Activated B cell treated with CpG ODN at 0.5 μM for 24 hours (primary cell): ENCODE data around the gene RGPD3. TPM values are rescaled to one million over a fixed set of nuclear protein-coding genes. Genes with fewer than 3 reads are reported as not detected.

Source experiments
- ATAC-seq: fragments of 200-7000 bp; cut with Tn5 transposase; one replicate; pipeline ENCODE4 v1.10.0; 2021; ENCODE audit warnings: low read depth, mild to moderate bottlenecking, moderate library complexity
- CTCF ChIA-PET: fragments of 350-600 bp; sonication (Branson Sonifier 250); formaldehyde crosslinking; loops from one replicate; lab custom pipeline; 2021; ENCODE audit warnings: antibody characterized with exemption; lab: Charles Lee
- POLR2A ChIA-PET: fragments of 350-600 bp; sonication (Branson Sonifier 250); formaldehyde crosslinking; loops from one replicate; lab custom pipeline; 2021; ENCODE audit warnings: antibody characterized with exemption; lab: Charles Lee
- DNase-seq: peaks from one replicate; pipeline ENCODE4 v3.0.0; 2022
- H3K27ac Mint-ChIP-seq: one replicate; pipeline ENCODE4 v1.8.0; 2020; ENCODE audit warnings: mixed read lengths
- H3K27me3 Mint-ChIP-seq: one replicate; pipeline ENCODE4 v1.8.0; 2021; ENCODE audit warnings: mixed read lengths
- H3K36me3 Mint-ChIP-seq: one replicate; pipeline ENCODE4 v1.8.0; 2021; ENCODE audit warnings: low read depth, mixed read lengths
- H3K4me1 Mint-ChIP-seq: one replicate; pipeline ENCODE4 v1.8.0; 2021; ENCODE audit warnings: mixed read lengths
- H3K4me3 Mint-ChIP-seq: one replicate; pipeline ENCODE4 v1.8.0; 2020; ENCODE audit warnings: mild to moderate bottlenecking, mixed read lengths
- H3K9me3 Mint-ChIP-seq: one replicate; pipeline ENCODE4 v1.8.0; 2020; ENCODE audit warnings: mixed read lengths
- intact Hi-C: fragments of 100-400 bp; cut with micrococcal nuclease; formaldehyde crosslinking; loops from one replicate; pipeline ENCODE4 v1.15.1; 2024
- total RNA-seq: library from RNA; stranded (reverse); gene quantifications from 2 replicates; pipeline ENCODE4 v1.2.3, GENCODE V29; 2022
- TF ChIP-seq, protein P1 (sequence below): fragments of 200-600 bp; IDR thresholded peaks from one replicate; pipeline ENCODE4 v1.8.0; 2022; ENCODE audit warnings: antibody characterized with exemption, mild to moderate bottlenecking

Gene RGPD3
- total RNA-seq, 1 donor from 2014 or later: 0.35 TPM

DNA sequence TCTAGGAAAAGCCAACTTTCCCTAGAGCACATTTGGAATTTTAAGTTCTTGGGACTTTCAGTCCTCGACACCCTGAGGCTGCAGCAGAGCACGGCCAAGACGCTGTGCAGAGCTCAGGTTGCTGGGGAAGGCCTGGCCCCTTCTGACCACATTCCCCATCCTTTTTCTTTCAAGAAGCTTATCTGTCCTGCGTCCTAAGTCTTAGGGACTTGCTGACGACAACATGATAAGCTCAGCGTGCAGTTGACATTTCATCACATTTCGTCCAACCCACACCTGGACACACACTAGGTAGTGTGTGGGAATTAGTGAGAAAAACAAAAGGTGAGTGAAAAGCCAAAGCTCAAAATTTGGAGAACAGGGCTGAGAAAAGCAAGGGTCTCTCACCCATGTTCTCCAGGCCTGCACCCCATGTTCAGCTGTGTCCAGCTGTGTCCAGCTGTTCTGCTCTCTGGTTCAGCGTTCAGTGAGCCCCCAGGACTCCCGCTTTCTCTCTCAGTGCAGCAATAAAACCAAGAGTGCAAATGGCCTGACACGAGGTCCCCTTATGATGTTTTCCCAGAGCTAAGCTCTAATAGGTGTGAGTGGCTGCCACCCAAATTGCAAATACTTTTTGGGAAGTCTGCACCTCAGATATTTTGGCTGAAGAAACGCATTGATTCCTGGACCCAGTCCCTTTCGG lies 101.9 kb downstream of the RGPD3 start:
- Mint-ChIP-seq H3K4me1 (no peaks in the 10 kb centered on the region), H3K27me3 (no peaks in the 10 kb centered on the region), H3K27ac (no peak overlapping the region), H3K4me3 (no peak overlapping the region), H3K9me3 (no peaks in the 10 kb centered on the region), H3K36me3 (no peaks in the 10 kb centered on the region)
- TF ChIP-seq, protein P1, sequence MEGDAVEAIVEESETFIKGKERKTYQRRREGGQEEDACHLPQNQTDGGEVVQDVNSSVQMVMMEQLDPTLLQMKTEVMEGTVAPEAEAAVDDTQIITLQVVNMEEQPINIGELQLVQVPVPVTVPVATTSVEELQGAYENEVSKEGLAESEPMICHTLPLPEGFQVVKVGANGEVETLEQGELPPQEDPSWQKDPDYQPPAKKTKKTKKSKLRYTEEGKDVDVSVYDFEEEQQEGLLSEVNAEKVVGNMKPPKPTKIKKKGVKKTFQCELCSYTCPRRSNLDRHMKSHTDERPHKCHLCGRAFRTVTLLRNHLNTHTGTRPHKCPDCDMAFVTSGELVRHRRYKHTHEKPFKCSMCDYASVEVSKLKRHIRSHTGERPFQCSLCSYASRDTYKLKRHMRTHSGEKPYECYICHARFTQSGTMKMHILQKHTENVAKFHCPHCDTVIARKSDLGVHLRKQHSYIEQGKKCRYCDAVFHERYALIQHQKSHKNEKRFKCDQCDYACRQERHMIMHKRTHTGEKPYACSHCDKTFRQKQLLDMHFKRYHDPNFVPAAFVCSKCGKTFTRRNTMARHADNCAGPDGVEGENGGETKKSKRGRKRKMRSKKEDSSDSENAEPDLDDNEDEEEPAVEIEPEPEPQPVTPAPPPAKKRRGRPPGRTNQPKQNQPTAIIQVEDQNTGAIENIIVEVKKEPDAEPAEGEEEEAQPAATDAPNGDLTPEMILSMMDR: no peak
- POLR2A ChIA-PET: no interaction called here
- ATAC-seq: no peak
- DNase-seq: no peak
- CTCF ChIA-PET: no interaction called here
- intact Hi-C loops: no loop called here

DNA sequence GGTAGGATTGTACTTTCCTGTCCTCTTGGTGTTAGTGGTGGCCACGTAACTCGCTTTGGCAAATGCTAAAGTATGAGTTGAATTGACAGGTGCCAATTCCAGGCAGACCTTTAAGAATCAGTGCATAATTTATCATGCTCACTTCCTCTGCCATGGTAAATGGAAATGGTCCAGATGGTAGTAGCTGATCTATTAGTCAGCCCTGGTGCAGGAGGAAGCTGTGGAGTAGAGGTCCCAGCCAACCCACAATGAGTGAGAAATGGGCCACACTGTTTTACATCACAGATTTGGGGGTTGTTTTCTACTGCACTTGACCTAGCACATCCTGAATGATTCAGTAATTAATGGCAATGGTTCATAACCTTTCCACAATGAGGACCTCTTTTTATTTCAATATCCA lies 104.4 kb downstream of the RGPD3 start:
- H3K36me3 Mint-ChIP-seq: no peaks in the 10 kb centered on the region
- no peak overlapping the region for H3K27ac Mint-ChIP-seq
- H3K27me3 Mint-ChIP-seq: no peaks in the 10 kb centered on the region
- DNase-seq (no peak), ATAC-seq (no peak)
- TF ChIP-seq, protein P1: no peak
- CTCF ChIA-PET: no interaction called here
- intact Hi-C loops: no loop called here
- no peaks in the 10 kb centered on the region for H3K4me1 Mint-ChIP-seq
- H3K9me3 Mint-ChIP-seq: no peaks in the 10 kb centered on the region
- POLR2A ChIA-PET: no interaction called here
- no peak overlapping the region for H3K4me3 Mint-ChIP-seq

DNA sequence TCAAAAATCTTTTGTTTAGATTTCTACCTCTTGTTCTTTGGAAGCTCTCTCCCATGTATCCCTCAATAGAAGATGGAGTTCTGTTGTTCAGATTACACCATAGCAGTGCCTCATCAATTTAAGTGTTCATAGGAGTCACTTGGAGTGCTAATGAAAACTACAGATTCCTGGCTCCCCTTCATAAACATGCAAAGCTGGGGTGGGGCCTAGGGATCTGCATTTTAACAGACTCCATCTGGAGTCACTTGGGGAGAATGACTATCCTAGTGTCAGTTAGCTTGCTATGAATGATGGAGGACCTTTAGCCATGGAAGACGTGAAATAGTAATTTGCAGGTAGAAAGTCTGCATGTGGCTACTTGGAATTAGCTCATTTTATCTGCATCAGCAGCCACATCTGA lies 105.4 kb downstream of the RGPD3 start:
- TF ChIP-seq, protein P1: no peak
- ChIA-PET POLR2A (no interaction called here), CTCF (no interaction called here)
- ATAC-seq (no peak), DNase-seq (no peak)
- H3K27me3 Mint-ChIP-seq: no peaks in the 10 kb centered on the region
- no peak overlapping the region for H3K27ac Mint-ChIP-seq
- H3K36me3 Mint-ChIP-seq: no peaks in the 10 kb centered on the region
- intact Hi-C loops: no loop called here
- no peaks in the 10 kb centered on the region for H3K9me3 Mint-ChIP-seq
- no peak overlapping the region for H3K4me3 Mint-ChIP-seq
- H3K4me1 Mint-ChIP-seq: no peaks in the 10 kb centered on the region

DNA sequence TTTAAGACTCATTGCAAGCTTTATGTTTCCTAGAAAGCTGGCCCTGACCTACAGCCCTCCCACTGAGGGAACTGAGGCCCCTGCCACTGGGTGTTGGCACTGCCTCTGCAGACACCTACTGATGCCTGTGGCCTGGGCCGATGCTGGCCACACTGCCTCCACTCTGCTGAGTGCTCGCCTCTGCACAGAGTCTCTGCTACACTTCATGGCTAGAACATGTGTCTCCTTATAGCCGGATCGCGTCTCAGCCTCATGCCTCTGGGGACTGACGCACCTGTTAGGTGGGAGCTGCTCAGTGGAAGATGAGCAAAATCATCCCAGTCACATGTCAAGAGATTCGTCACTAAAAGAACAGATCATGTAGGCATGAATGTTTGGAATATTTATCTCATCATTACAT lies 108.7 kb downstream of the RGPD3 start:
- ATAC-seq (no peak), DNase-seq (no peak)
- peaks cover 2% of the 10 kb centered on the region for H3K27me3 Mint-ChIP-seq
- no peaks in the 10 kb centered on the region for H3K36me3 Mint-ChIP-seq
- H3K4me1 Mint-ChIP-seq: no peaks in the 10 kb centered on the region
- POLR2A ChIA-PET: no interaction called here
- H3K4me3 Mint-ChIP-seq: no peak overlapping the region
- intact Hi-C loops: no loop called here
- TF ChIP-seq, protein P1: no peak
- no peaks in the 10 kb centered on the region for H3K9me3 Mint-ChIP-seq
- CTCF ChIA-PET: no interaction called here
- H3K27ac Mint-ChIP-seq: no peak overlapping the region

DNA sequence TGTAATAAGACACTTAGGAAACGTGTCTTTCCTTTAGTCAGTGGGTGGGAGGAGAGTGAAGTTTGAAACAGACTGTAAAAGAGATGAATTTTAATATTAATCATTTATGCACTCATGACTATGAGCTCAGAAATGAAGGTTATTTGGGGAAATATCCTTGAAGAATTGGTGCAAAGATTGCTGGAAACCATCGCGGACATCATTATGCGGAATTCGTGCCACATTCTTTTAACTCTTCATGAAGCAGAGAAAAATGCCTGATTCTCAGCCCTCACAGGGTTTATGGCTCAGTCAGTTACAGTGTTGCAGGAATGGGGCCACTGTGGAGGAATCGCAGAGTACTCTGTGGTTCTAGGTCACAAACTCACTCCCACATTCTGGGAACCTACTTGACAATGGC lies 109.7 kb downstream of the RGPD3 start:
- Mint-ChIP-seq H3K4me1 (no peaks in the 10 kb centered on the region), H3K4me3 (no peak overlapping the region), H3K36me3 (no peaks in the 10 kb centered on the region), H3K27me3 (peaks cover 7% of the 10 kb centered on the region), H3K9me3 (no peaks in the 10 kb centered on the region), H3K27ac (no peak overlapping the region)
- ChIA-PET CTCF (no interaction called here), POLR2A (no interaction called here)
- ATAC-seq (no peak), DNase-seq (no peak)
- intact Hi-C loops: no loop called here
- TF ChIP-seq, protein P1: no peak
